Measurements from ENCODE around the gene B9D2. TPM values are rescaled to one million over a fixed set of nuclear protein-coding genes. Genes with fewer than 3 reads are reported as not detected.
A peak's percentile ranks its signal among the peaks of the same experiment; 100 is the strongest.

B9D2 gene
- total and polyA plus RNA-seq, 2 of the 4 experiments (the other 2 are of a cell fraction) = 6.1 to 9.7 TPM

DNA sequence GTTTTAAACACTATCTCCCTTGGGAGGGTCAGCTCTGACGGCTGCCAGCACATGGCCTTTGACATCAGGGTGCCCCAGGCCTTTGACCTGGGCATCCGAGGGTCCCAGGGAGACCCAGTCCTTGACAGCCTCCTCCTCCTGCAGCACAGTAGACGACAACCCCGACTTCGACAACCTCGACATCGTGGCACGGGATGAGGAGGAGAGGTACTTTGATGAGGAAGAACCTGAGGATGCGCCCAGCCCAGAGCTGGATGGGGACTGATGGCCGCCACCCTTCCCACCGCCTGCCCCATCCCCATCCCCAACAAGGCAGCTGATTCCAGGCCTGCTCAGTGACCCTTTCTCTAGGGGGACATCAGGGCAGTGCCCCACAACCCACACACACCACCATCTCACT, 41.5 kb downstream of the B9D2 start:
- Histone ChIP-seq H2BK15ac (ENCODE audit: low read depth, low read length) (peak overlapping the region; percentile 89; the same call in 2 of the 3 replicates), H2AK9ac (replicated peaks; ENCODE audit: low read depth, low read length, poor library complexity) (peak overlapping the region; percentile 92), H3K14ac (replicated peaks; ENCODE audit: low read depth, low read length) (peak overlapping the region; percentile 43), H4K91ac (ENCODE audit: insufficient read depth, low read depth, low read length) (peak overlapping the region; percentile 78), H3K56ac (ENCODE audit: extremely low read depth, insufficient read depth, low read length) (peak overlapping the region; percentile 90), H3K4me3 (ENCODE audit: insufficient read depth, low read depth, low read length) (no peak overlapping the region), H4K20me1 (ENCODE audit: insufficient read depth, low read length) (peaks cover 66% of the 10 kb centered on the region), H3K27ac (ENCODE audit: insufficient read depth, low read length) (peak overlapping the region; percentile 93), H3K9ac (ENCODE audit: low read depth, low read length) (peak overlapping the region; percentile 51), H3K9me1 (ENCODE audit: insufficient read depth, low read length) (peaks cover 31% of the 10 kb centered on the region), H3K18ac (ENCODE audit: low read depth, low read length) (peak overlapping the region; percentile 74), H3K36me3 (ENCODE audit: control insufficient read depth, insufficient read depth, low read length) (peaks cover 38% of the 10 kb centered on the region), H2AK5ac (ENCODE audit: low read depth, low read length) (peak overlapping the region; percentile 98), H2AFZ (replicated peaks; ENCODE audit: low read length, poor library complexity) (no peak overlapping the region), H4K5ac (ENCODE audit: low read depth, low read length) (peak overlapping the region; percentile 46), H3K9me3 (ENCODE audit: control insufficient read depth, insufficient read depth, low read length) (no peaks in the 10 kb centered on the region), H4K8ac (ENCODE audit: low read depth in 2 of 2, low read length in 2 of 2) (peak overlapping the region; percentile 70 to 72), H2BK20ac (ENCODE audit: low read depth, low read length) (peak overlapping the region; percentile 54), H3K4ac (ENCODE audit: low read depth, low read length) (peak overlapping the region; percentile 89), H2BK120ac (ENCODE audit: low read depth, low read length) (peak overlapping the region; percentile 88), H3K4me2 (ENCODE audit: low read depth, low read length) (peak overlapping the region; percentile 36), H3K4me1 (ENCODE audit: control insufficient read depth, insufficient read depth, low read length) (peaks cover 49% of the 10 kb centered on the region), H3K23ac (ENCODE audit: low read depth, low read length) (peak overlapping the region; percentile 43), H2BK5ac (ENCODE audit: low read depth, low read length, poor library complexity, severe bottlenecking) (peak overlapping the region; percentile 88), H3K27me3 (ENCODE audit: control insufficient read depth, insufficient read depth, low read length) (no peaks in the 10 kb centered on the region), H3K79me1 (ENCODE audit: low read depth in 1 of 2, low read length in 2 of 2) (peaks cover 14 to 72% of the 10 kb centered on the region in 2 experiments)
- ChIA-PET CTCF (interaction anchor here (0.6 to 1.4 kb wide), 4 partner anchors 12 to 114 kb away, joined by 3 to 5 read pairs (median 4); no protein-coding TSS in a partner anchor), POLR2A (ENCODE audit: unreplicated experiment) (interaction anchor here (0.9 kb wide), 1 partner anchor 30 kb away, joined by 3 read pairs; no protein-coding TSS in a partner anchor)
- no peak; the same call in 1 of the 2 replicates for TF ChIP-seq POLR2A (IDR thresholded peaks at IDR 0.05; ENCODE audit: low read depth, low read length)
- no peak for TF ChIP-seq MAFK (IDR thresholded peaks at IDR 0.05; ENCODE audit: low read depth, low read length)
- TF ChIP-seq, protein P1, sequence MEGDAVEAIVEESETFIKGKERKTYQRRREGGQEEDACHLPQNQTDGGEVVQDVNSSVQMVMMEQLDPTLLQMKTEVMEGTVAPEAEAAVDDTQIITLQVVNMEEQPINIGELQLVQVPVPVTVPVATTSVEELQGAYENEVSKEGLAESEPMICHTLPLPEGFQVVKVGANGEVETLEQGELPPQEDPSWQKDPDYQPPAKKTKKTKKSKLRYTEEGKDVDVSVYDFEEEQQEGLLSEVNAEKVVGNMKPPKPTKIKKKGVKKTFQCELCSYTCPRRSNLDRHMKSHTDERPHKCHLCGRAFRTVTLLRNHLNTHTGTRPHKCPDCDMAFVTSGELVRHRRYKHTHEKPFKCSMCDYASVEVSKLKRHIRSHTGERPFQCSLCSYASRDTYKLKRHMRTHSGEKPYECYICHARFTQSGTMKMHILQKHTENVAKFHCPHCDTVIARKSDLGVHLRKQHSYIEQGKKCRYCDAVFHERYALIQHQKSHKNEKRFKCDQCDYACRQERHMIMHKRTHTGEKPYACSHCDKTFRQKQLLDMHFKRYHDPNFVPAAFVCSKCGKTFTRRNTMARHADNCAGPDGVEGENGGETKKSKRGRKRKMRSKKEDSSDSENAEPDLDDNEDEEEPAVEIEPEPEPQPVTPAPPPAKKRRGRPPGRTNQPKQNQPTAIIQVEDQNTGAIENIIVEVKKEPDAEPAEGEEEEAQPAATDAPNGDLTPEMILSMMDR (conservative IDR thresholded peaks at IDR 0.05; ENCODE audit: low read depth, low read length) = no peak
- TF ChIP-seq RAD21 (IDR thresholded peaks at IDR 0.05; ENCODE audit: low read length) = no peak
- no peak for TF ChIP-seq MAZ (IDR thresholded peaks at IDR 0.05; ENCODE audit: borderline replicate concordance, low read depth, low read length)
- TF ChIP-seq SMC3 (IDR thresholded peaks at IDR 0.05; ENCODE audit: low read depth, low read length) = no peak
- TF ChIP-seq ELK1 (IDR thresholded peaks at IDR 0.05; ENCODE audit: borderline replicate concordance, low read depth, low read length) = no peak
- no peak for TF ChIP-seq RFX5 (IDR thresholded peaks at IDR 0.05; ENCODE audit: low read depth, low read length)
- no peak for TF ChIP-seq FOS (IDR thresholded peaks at IDR 0.05; ENCODE audit: low read depth, low read length)
- BruUV-seq (replicated peaks) = no TSS peak
- DNase-seq (no peak), ATAC-seq (ENCODE audit: low read depth) (no peak)
- in situ Hi-C loops (cut with MboI; ENCODE audit: low sequenced_read_pairs) = no loop called here
- 100% methylated on average over 1 of the region's 11 CpGs; no CpG with 5 or more reads in 1 of the 2 experiments for WGBS, 2 experiments (ENCODE audit: extremely low coverage in 2 of 2, insufficient read length in 1 of 2)
- intact Hi-C loops (cut with micrococcal nuclease) = no loop called here
- dilution Hi-C loops (cut with HindIII; ENCODE audit: low sequenced_read_pairs, unreplicated experiment) = no loop called here

Data from IMR-90 (cell line).